ENCODE measurements around the gene PRM3.

PRM3 gene

GRCh38 chr16:11231367-11231970, 42.0 kb downstream of the PRM3 start:
- no peak for TF ChIP-seq CTCF (IDR thresholded peaks at IDR 0.05; ENCODE audit: low read depth, low read length)
- H3K4me3 ChIP-seq (ENCODE audit: low read depth, low read length) = no peak overlapping the region

- H3K4me3 ChIP-seq (ENCODE audit: low read depth, low read length) = no peak overlapping the region
- TF ChIP-seq CTCF (IDR thresholded peaks at IDR 0.05; ENCODE audit: low read depth, low read length) = no peak
These were observed 43.5 kb downstream of the PRM3 start for GRCh38 chr16:11229906-11230305.

- no peak overlapping the region for H3K4me3 ChIP-seq (ENCODE audit: low read depth, low read length)
- TF ChIP-seq CTCF (IDR thresholded peaks at IDR 0.05; ENCODE audit: low read depth, low read length) = no peak
These were observed 44.0 kb downstream of the PRM3 start for GRCh38 chr16:11229432-11229831.

GRCh38 chr16:11225677-11226549, 47.5 kb downstream of the PRM3 start:
- TF ChIP-seq CTCF (IDR thresholded peaks at IDR 0.05; ENCODE audit: low read depth, low read length) = no peak
- no peak overlapping the region for H3K4me3 ChIP-seq (ENCODE audit: low read depth, low read length)

- H3K4me3 ChIP-seq (ENCODE audit: low read depth, low read length) = no peak overlapping the region
- TF ChIP-seq CTCF (IDR thresholded peaks at IDR 0.05; ENCODE audit: low read depth, low read length) = no peak
These were observed 48.3 kb downstream of the PRM3 start for GRCh38 chr16:11224894-11225676.

GRCh38 chr16:11224096-11224893, 49.1 kb downstream of the PRM3 start:
- H3K4me3 ChIP-seq (ENCODE audit: low read depth, low read length) = no peak overlapping the region
- TF ChIP-seq CTCF (IDR thresholded peaks at IDR 0.05; ENCODE audit: low read depth, low read length) = no peak
